Measurements from ENCODE around the gene PKN1.
"Not testable (repeated sequence)": the region's sequence is repeated elsewhere in the genome, so short reads cannot be mapped to it uniquely, and the experiment has no call there.

Gene PKN1

DNA sequence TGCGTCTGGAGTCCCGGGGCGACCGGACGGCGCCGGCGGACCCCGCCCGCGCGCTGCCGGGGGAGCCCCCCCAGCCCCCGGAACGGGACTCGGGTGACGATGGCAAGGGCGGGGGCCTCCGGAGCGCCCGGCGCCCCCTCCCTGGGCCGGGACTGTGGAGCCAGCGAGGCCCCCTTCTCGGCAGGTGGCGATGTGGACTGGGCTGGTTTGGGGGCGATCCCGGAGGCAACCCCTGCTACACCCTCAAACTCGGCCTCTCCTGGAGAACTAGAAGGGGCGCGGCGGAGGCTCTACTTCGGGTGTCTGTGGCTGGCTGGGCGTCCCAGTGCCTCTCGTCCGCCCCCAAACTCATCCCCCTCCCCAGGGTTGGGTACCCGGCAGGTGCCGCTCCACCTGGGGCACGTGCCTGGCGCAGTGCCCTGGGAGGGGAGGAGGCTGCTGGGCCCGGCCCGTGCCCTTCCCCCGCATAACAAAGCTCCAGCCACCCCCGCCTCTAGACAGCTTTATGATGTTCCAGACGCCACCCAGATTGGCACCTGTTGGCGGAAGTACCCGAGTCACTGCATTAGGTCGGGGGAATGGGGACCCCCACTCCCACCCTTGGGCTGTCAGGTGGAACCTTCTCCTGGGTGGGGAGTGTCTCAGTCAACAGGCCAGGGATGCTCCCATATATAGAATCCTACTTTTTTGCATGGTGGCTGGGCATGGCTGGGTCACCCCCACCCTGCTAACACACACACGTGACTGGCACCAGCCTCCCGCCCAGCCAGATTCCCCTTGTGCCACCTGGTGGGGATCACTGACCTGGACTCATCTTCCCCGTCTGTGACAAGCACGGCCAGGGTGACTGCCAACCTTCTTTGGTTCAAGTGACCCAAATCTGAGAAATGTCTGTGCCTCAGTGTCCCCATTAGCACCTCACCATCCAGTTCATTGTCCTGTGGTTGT, 722 bp downstream of the PKN1 start:
- DNase-seq, result peak in 1 of 3 donors; percentile 17

- peak; percentile 69 to 81 (median 75) for DNase-seq
Observed at GRCh38 chr19:14434543-14435319, 1.6 kb downstream of the PKN1 start.

- DNase-seq, result no peak
Observed at GRCh38 chr19:14435320-14436050, 2.4 kb downstream of the PKN1 start.

DNA sequence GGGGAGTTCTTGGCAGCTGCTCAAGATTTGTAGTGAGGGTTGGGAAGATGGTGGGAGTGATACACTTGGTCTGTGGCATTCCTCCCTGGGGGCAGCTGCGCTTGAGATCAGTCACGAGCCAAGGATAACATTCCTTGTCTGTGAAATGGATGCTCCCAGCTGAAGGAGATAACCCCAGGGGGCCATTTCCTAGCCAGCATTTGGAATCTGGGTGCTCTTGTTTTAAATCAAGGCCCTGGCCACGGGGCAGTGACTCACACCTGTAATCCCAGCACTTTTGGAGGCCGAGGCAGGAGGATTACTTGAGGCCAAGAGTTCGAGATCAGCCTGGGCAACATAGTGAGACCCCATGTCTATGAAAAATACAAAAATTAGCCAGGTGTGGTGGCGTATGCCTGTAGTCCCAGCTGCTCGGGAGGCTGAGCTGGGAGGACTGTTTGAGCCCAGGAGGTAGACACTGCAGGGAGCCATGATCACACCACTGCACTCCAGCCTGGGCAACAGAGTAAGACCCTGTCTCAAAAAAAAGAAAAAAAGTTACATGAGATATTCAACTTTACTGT, 4.6 kb downstream of the PKN1 start:
- no peak for DNase-seq

GRCh38 chr19:14439014-14439413, 5.9 kb downstream of the PKN1 start:
- DNase-seq, result no peak

GRCh38 chr19:14440049-14440448, 6.9 kb downstream of the PKN1 start:
- peak; percentile 86 to 92 (median 87) for DNase-seq

GRCh38 chr19:14441041-14441938, 8.2 kb downstream of the PKN1 start:
- no peak for DNase-seq

GRCh38 chr19:14442891-14443631, 10.0 kb downstream of the PKN1 start:
- DNase-seq, result no peak

DNA sequence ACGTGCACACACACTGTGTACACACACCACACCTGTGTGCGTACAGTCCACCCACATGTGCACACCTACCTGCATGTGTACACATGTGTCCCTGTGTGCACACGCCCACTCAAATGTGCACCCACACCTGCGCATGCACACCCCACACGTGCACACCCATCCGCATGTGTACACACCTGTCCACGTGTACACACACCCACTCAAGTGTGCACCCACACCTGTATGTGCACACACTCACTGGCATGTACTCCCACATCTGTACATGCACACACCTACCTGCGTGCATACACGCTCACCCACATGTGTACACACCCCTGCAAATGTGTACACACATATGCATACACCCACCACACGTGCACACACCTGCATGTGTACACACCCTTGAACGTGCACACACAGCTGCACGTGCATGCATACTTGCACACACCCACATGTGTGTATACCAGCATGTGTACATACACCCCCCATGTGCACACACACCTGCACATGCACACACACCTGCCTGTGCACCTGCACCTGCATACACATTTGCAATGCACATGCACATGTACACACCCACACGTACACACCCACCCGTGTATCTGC, 10.6 kb downstream of the PKN1 start:
- DNase-seq, result no peak

DNA sequence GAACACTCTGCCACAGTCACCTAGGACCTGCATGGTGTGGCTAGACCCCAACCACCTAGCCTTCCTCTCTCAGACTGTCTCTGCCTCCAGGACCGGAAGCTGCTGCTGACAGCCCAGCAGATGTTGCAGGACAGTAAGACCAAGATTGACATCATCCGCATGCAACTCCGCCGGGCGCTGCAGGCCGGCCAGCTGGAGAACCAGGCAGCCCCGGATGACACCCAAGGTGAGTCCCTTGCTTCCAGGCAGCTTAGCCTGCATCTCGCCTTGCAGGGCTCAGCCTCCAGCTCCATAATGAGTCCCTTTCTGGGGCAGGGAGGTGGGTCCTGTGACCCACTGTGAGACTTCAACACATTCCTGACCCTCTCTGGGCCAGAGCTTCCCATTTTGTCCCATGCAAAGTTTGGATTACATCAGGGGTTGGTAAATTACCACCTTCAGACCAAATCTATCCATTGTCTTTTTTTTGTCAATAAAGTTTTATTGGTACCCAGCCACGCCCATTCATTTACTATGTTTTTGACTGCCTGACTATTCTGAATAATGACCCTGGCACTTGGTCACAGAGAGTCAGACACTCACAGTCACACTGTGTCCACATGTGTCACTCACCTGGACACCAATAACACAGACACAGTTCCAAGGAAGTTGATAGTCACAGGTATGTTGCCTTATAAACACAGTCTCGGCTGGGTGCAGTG, 13.4 kb downstream of the PKN1 start:
- DNase-seq, result no peak

- no peak for DNase-seq
Observed at GRCh38 chr19:14449321-14449720, 16.2 kb downstream of the PKN1 start.

DNA sequence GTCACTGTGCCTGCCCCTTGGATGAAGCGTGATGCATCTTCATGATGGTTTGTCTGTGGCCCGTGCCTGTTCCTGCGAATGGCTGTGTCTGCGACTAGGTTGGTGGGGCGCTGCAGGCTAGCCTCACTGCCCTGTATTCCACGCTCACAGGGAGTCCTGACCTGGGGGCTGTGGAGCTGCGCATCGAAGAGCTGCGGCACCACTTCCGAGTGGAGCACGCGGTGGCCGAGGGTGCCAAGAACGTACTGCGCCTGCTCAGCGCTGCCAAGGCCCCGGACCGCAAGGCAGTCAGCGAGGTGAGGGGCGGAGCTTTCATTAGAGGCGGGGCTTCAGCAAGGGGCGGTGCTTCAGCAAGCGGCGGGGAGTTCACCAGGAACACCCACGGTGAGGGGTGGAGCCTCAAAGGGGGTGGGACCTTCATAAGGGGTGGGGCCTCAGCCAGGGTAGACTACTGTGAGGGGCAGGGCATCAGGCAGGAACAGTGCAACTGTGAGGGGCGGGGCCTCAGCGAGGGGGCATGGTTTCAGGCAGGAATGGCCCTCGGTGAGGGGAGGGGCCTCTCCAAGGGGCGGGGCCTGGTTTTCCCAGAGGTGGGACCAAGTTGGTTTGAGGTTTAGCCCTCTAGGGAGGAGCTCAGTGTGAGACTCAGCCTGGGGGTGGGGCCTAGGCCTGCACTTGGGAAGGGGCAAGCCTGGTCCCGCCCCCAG, 17.2 kb downstream of the PKN1 start:
- DNase-seq, result peak; percentile 68 to 83 (median 80)

DNA sequence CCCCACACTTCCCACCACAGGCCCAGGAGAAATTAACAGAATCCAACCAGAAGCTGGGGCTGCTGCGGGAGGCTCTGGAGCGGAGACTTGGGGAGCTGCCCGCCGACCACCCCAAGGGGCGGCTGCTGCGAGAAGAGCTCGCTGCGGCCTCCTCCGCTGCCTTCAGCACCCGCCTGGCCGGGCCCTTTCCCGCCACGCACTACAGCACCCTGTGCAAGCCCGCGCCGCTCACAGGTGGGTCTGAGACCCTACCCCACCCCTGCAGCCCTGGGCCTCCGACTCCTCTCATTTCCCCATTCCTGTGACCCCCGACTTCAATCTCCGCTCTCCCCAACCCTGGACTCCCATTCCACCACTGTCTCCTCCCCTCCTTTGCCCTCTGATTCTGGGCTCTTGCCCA, 17.8 kb downstream of the PKN1 start:
- DNase-seq, result no peak

GRCh38 chr19:14452303-14452702, 19.2 kb downstream of the PKN1 start:
- not testable (repeated sequence) for DNase-seq

DNA sequence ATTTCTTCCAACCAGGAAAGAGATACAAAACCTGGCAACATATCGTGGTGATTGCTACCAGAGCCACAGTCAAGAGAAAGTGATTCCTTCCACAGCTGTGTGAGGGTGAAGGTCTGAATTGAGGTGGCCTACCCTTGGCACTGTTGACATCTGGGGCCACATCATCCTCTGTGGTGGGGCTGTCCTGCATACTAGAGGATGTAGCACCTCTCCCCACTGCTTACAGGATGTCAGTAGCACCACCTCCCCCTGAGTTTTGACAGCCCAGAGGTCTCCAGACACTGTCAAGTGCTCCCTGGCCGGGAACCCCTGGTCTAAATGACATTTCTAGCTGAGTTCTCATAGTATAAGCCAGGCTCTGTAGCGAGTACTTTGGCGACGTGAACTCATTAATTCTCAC, 26.6 kb downstream of the PKN1 start:
- DNase-seq, result no peak

GRCh38 chr19:14460935-14461334, 27.8 kb downstream of the PKN1 start:
- no peak for DNase-seq

- not testable (repeated sequence) for DNase-seq
Observed at GRCh38 chr19:14462401-14462800, 29.3 kb downstream of the PKN1 start.

DNA sequence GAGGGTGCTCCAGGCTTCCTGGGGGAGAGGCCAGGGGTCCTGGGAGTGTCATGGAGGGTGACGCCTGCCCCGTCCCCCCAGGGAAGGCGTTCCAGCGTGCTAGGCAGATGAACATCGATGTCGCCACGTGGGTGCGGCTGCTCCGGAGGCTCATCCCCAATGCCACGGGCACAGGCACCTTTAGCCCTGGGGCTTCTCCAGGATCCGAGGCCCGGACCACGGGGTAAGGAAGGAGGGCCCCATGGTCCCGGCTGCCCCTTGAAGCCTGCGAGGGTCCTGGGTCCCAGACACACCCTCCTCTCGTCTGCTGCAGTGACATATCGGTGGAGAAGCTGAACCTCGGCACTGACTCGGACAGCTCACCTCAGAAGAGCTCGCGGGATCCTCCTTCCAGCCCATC, 30.6 kb downstream of the PKN1 start:
- no peak for DNase-seq

- DNase-seq, result no peak
Observed at GRCh38 chr19:14467391-14467790, 34.3 kb downstream of the PKN1 start.

All from suppressor macrophage treated with lipopolysaccharide for 1 hour (primary cell).